K562 (cell line): Measurements from ENCODE around the gene HNF1B. TPM values are rescaled to one million over a fixed set of nuclear protein-coding genes. Genes with fewer than 3 reads are reported as not detected.

Experiments used
- ATAC-seq: fragments of 200-7000 bp; cut with Tn5 transposase; 3 replicates; pipeline ENCODE4 v1.9.1; 2020; ENCODE audit warnings: moderate library complexity
- BruUV-seq: library from RNA; stranded (reverse); fragments of 400-500 nt; replicated peaks from 2 replicates; lab custom pipeline; 2021; lab: Mats Ljungman, UMichigan
- CTCF ChIA-PET: fragments of 300-600 bp; formaldehyde crosslinking; extraction: SDS; loops from one replicate; lab custom pipeline; 2021; ENCODE audit warnings: low intra/inter-chr PET ratio; lab: Yijun Ruan, JAX
- POLR2A ChIA-PET: fragments of 300-600, 350-650 bp; sonication (Branson Sonifier 250); formaldehyde crosslinking; extraction: SDS; loops from one replicate; lab custom pipeline; 2021; ENCODE audit warnings: antibody characterized with exemption, inconsistent platforms; lab: Yijun Ruan, JAX
- DNase-seq, 4 experiments: peaks; one replicate each; pipeline versions ENCODE4 v3.0.0 to v3.0.0-alpha.2; 2011 to 2018; ENCODE audit warnings: low spot score in 3 of 4, mixed read lengths in 3 of 4; ENCODE audit errors: extremely low read depth in 1 of 4
- FAIRE-seq: peaks from 2 replicates; lab custom pipeline; 2011; peaks lifted over from hg19 to GRCh38; lab: Jason Lieb, UNC
- H2AFZ ChIP-seq: 2 replicates; pipeline ENCODE4 v1.6.0; 2011; ENCODE audit warnings: low read depth, low read length, control low read depth, inconsistent platforms
- H3K27ac ChIP-seq: fragments of 200-600 bp; 3 replicates; pipeline ENCODE4 v1.8.0; 2011; ENCODE audit warnings: low read depth, mild to moderate bottlenecking, control low read depth, inconsistent platforms, low read length, moderate library complexity, mixed read lengths; ENCODE audit errors: extremely low read depth
- H3K27me3 ChIP-seq, 2 experiments: fragments of 300-600 bp in 1 of 2; 2 replicates in 1 of 2; 3 replicates in 1 of 2; pipeline versions ENCODE4 v1.6.0 to v1.8.0; 2011; ENCODE audit warnings: inconsistent platforms in 2 of 2, low read length in 2 of 2, mild to moderate bottlenecking in 1 of 2, mixed read lengths in 1 of 2, moderate library complexity in 1 of 2; ENCODE audit not compliant: control insufficient read depth in 2 of 2, insufficient read depth in 2 of 2
- H3K36me3 ChIP-seq: fragments of 300-600 bp; 3 replicates; pipeline ENCODE4 v1.8.0; 2011; ENCODE audit warnings: mild to moderate bottlenecking, low read length, inconsistent platforms; ENCODE audit not compliant: control insufficient read depth, insufficient read depth
- H3K4me1 ChIP-seq, 2 experiments: fragments of 200-600 bp in 1 of 2; replicated peaks in 1 of 2; 2 replicates in 1 of 2; 3 replicates in 1 of 2; pipeline versions ENCODE4 v1.5.1 to v1.8.0; 2011; ENCODE audit warnings: inconsistent platforms in 2 of 2, low read length in 2 of 2, mild to moderate bottlenecking in 1 of 2, mixed read lengths in 1 of 2, moderate library complexity in 1 of 2; ENCODE audit not compliant: control insufficient read depth in 2 of 2, insufficient read depth in 2 of 2
- H3K4me2 ChIP-seq: 2 replicates; pipeline ENCODE4 v1.6.1; 2011; ENCODE audit warnings: low read length, control low read depth, inconsistent platforms, mixed read lengths; ENCODE audit not compliant: insufficient read depth
- H3K4me3 ChIP-seq: fragments of 200-600 bp; sonication (generic), shearing (Covaris generic); 2 replicates; pipeline ENCODE4 v1.5.1; 2016; ENCODE audit warnings: control low read depth, inconsistent platforms
- H3K79me2 ChIP-seq: fragments of 200-600 bp; 3 replicates; pipeline ENCODE4 v1.8.0; 2011; ENCODE audit warnings: low read length, inconsistent platforms; ENCODE audit not compliant: control insufficient read depth, insufficient read depth
- H3K9ac ChIP-seq, 2 experiments: 2 replicates each; pipeline versions ENCODE4 v1.6.0 to v1.6.1; 2011; ENCODE audit warnings: low read depth in 2 of 2, low read length in 2 of 2, control low read depth in 1 of 2, inconsistent platforms in 1 of 2, mild to moderate bottlenecking in 1 of 2, mixed read lengths in 1 of 2; ENCODE audit not compliant: insufficient read depth in 1 of 2
- H3K9me1 ChIP-seq: one replicate; pipeline ENCODE4 v1.6.0; 2011; ENCODE audit warnings: inconsistent platforms, mild to moderate bottlenecking, low read length, moderate library complexity; ENCODE audit not compliant: control insufficient read depth, insufficient read depth
- H3K9me3 ChIP-seq: replicated peaks from 2 replicates; pipeline ENCODE4 v1.5.1; 2011; ENCODE audit warnings: low read depth, low read length, inconsistent platforms; ENCODE audit not compliant: control insufficient read depth, insufficient read depth
- H4K20me1 ChIP-seq: replicated peaks from 2 replicates; pipeline ENCODE4 v1.6.1; 2011; ENCODE audit warnings: low read length, inconsistent platforms, mixed read lengths; ENCODE audit not compliant: control insufficient read depth, insufficient read depth
- BCLAF1 ChIP-seq, 2 experiments: fragments of 450-650 bp in 1 of 2; IDR thresholded peaks; 2 replicates each; pipeline ENCODE4 v1.6.1; 2011 to 2017; ENCODE audit warnings: low read depth in 2 of 2, antibody characterized with exemption in 1 of 2, borderline replicate concordance in 1 of 2, low read length in 1 of 2, mild to moderate bottlenecking in 1 of 2, mixed read lengths in 1 of 2; ENCODE audit not compliant: control insufficient read depth in 1 of 2
- CBX5 ChIP-seq: IDR thresholded peaks from 2 replicates; pipeline ENCODE4 v1.6.1; 2014; ENCODE audit warnings: low read depth, borderline replicate concordance
- EWSR1 ChIP-seq: fragments of 450-650 bp; IDR thresholded peaks from 2 replicates; pipeline ENCODE4 v1.6.1; 2018; ENCODE audit warnings: borderline replicate concordance, mild to moderate bottlenecking, low read depth, moderate library complexity; ENCODE audit not compliant: partially characterized antibody
- FOXJ3 ChIP-seq: sonication (generic); formaldehyde crosslinking; IDR thresholded peaks from 2 replicates; pipeline ENCODE4 v1.4.0; 2020; ENCODE audit warnings: mild to moderate bottlenecking, missing genetic modification reagents
- GTF2A2 ChIP-seq: IDR thresholded peaks from 2 replicates; pipeline ENCODE4 v1.6.1; 2016; ENCODE audit warnings: mild to moderate bottlenecking, missing genetic modification characterization, missing compliant biosample characterization
- MTA1 ChIP-seq: fragments of 450-650 bp; IDR thresholded peaks from 2 replicates; pipeline ENCODE4 v1.6.1; 2017; ENCODE audit warnings: borderline replicate concordance
- PPARD ChIP-seq: fragments of 250-450 bp; sonication (Bioruptor Pico); IDR thresholded peaks from 2 replicates; pipeline ENCODE4 v1.8.0; 2022; ENCODE audit warnings: inconsistent platforms, mild to moderate bottlenecking, moderate library complexity
- RFX1 ChIP-seq: fragments of 450-650 bp; IDR thresholded peaks from 2 replicates; pipeline ENCODE4 v1.6.1; 2016; ENCODE audit warnings: mild to moderate bottlenecking, moderate library complexity
- SAFB2 ChIP-seq: fragments of 200-400 bp; formaldehyde crosslinking; IDR thresholded peaks from 2 replicates; pipeline ENCODE4 v1.6.1; 2018; ENCODE audit warnings: borderline replicate concordance, low read length, low read depth, moderate library complexity; ENCODE audit not compliant: severe bottlenecking
- SNIP1 ChIP-seq: fragments of 450-650 bp; IDR thresholded peaks from 2 replicates; pipeline ENCODE4 v1.7.1; 2017; ENCODE audit warnings: low read depth, mild to moderate bottlenecking
- SOX6 ChIP-seq: fragments of 450-650 bp; IDR thresholded peaks from 2 replicates; pipeline ENCODE4 v1.6.1; 2014; ENCODE audit warnings: mild to moderate bottlenecking
- STAT6 ChIP-seq: sonication (generic); formaldehyde crosslinking; IDR thresholded peaks from 2 replicates; pipeline ENCODE4 v1.8.1; 2023; ENCODE audit warnings: mild to moderate bottlenecking, missing genetic modification reagents
- THRB ChIP-seq: fragments of 450-650 bp; formaldehyde crosslinking; conservative IDR thresholded peaks from 2 replicates; pipeline ENCODE4 v1.4.0; 2022; ENCODE audit warnings: mild to moderate bottlenecking, missing genetic modification characterization
- WGBS: fragments of 100-300 bp; shearing (Covaris generic); methylation state at CpG from one replicate; pipeline ENCODE4 v1.1.6; 2016; ENCODE audit warnings: low coverage, mixed read lengths; ENCODE audit not compliant: insufficient coverage; ENCODE audit errors: missing lambda C conversion rate; 5-methylcytosine and 5-hydroxymethylcytosine counted together
- in situ Hi-C: fragments of 300-500 bp; cut with MboI; formaldehyde crosslinking; loops from 4 replicates; pipeline ENCODE4 v1.15.0; 2018; ENCODE audit warnings: inconsistent platforms, mixed read lengths
- intact Hi-C: fragments of 100-400 bp; cut with micrococcal nuclease; formaldehyde crosslinking; loops from 2 replicates; pipeline ENCODE4 v1.14.2; 2022
- polyA plus RNA-seq, 8 experiments: library from polyadenylated mRNA; depleted of rRNA in 4 of 8; stranded (reverse) in 5 of 8; unstranded in 3 of 8; fragments of >200 nt; fragmentation: Nextera tagmentation in 2 of 8; fragmentation: Illumina TruSeq in 1 of 8; extraction: Ambion mirVana in 2 of 8; extraction: Trizol in 1 of 8; gene quantifications; 2 replicates each; pipeline versions ENCODE4 v1.2.1 to v1.2.3, GENCODE V29; 2011 to 2014; ENCODE audit warnings: inconsistent platforms in 1 of 8, missing spikeins in 1 of 8
- total RNA-seq, 7 experiments: library from RNA; depleted of rRNA in 6 of 7; stranded (reverse); fragments of >200 nt in 6 of 7; fragmentation: Illumina TruSeq in 2 of 7; extraction: Trizol in 2 of 7; gene quantifications; 2 replicates each; pipeline versions ENCODE4 v1.2.1 to v1.2.3, GENCODE V29; 2011 to 2021; ENCODE audit warnings: low replicate concordance in 1 of 7

HNF1B gene
- total and polyA plus RNA-seq, 9 of the 15 experiments (the other 6 are each of a cell fraction or from before 2014, with no cell fraction given) = not detected

GRCh38 chr17:37789021-37789565, 44.2 kb upstream of the HNF1B start (continued):
- TF ChIP-seq SOX6 (no peak), PPARD (no peak)

GRCh38 chr17:37788526-37788925, 43.7 kb upstream of the HNF1B start:
- Histone ChIP-seq H3K27ac (no peak overlapping the region), H3K4me2 (no peak overlapping the region), H3K36me3 (no peaks in the 10 kb centered on the region), H4K20me1 (no peaks in the 10 kb centered on the region), H2AFZ (no peak overlapping the region), H3K4me3 (no peak overlapping the region), H3K79me2 (no peaks in the 10 kb centered on the region), H3K9me1 (no peaks in the 10 kb centered on the region), H3K9ac (no peak overlapping the region), H3K4me1 (no peaks in the 10 kb centered on the region), H3K9me3 (no peaks in the 10 kb centered on the region), H3K27me3 (peaks cover 14 to 27% of the 10 kb centered on the region in 2 experiments; a peak in 4 of 5 replicates)
- TF ChIP-seq SAFB2 = no peak
- TF ChIP-seq FOXJ3 (CRISPR knock-in tag) = no peak
- TF ChIP-seq SNIP1 = no peak
- no peak for TF ChIP-seq RFX1
- TF ChIP-seq THRB = no peak
- TF ChIP-seq MTA1 = no peak
- TF ChIP-seq CBX5 = no peak
- TF ChIP-seq EWSR1 = no peak
- no peak for TF ChIP-seq BCLAF1 (IDR thresholded peaks at IDR 0.05; ENCODE audit: borderline replicate concordance in 1 of 2, control insufficient read depth in 1 of 2, low read depth in 2 of 2, low read length in 1 of 2)
- TF ChIP-seq GTF2A2 (tag) = no peak
- no peak for TF ChIP-seq STAT6
- BruUV-seq = no TSS peak
- DNase-seq = no peak
- WGBS = 0% methylated on average over 1 of the region's 1 CpG
- CTCF ChIA-PET = no interaction called here
- intact Hi-C loops (no loop called here), in situ Hi-C loops (no loop called here)
- no peak for FAIRE-seq
- no peak for ATAC-seq
- POLR2A ChIA-PET = no interaction called here
